ENCODE data around the gene NT5C1A.

The NT5C1A gene

GRCh38 chr1:39689214-39689613 is 17.3 kb upstream of the NT5C1A start:
- DNase-seq: no peak

DNA sequence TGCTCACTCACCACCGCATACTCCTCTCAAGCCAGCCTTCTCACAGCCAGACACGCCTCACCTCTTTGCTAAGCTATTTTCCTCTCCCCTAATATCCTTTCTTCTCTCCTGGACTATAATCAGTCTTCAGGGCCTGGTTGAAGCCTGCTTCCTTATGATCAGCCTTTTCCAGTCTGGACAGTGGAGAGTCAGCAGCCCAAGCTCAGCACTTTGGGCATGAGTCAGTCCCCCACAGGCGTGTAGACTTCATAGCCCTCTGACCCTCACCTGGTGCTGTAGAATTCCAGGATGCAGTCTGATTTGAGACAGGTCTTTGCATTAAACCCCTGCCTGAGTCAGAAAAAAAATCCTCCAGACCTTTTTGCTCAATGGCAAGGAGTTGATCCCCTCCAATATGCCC is 16.8 kb upstream of the NT5C1A start:
- DNase-seq: no peak

GRCh38 chr1:39687243-39687642 is 15.3 kb upstream of the NT5C1A start:
- DNase-seq: no peak

GRCh38 chr1:39685071-39685470 is 13.2 kb upstream of the NT5C1A start:
- DNase-seq: no peak

- no peak for DNase-seq
These were observed 12.4 kb upstream of the NT5C1A start for GRCh38 chr1:39684313-39684664.

DNA sequence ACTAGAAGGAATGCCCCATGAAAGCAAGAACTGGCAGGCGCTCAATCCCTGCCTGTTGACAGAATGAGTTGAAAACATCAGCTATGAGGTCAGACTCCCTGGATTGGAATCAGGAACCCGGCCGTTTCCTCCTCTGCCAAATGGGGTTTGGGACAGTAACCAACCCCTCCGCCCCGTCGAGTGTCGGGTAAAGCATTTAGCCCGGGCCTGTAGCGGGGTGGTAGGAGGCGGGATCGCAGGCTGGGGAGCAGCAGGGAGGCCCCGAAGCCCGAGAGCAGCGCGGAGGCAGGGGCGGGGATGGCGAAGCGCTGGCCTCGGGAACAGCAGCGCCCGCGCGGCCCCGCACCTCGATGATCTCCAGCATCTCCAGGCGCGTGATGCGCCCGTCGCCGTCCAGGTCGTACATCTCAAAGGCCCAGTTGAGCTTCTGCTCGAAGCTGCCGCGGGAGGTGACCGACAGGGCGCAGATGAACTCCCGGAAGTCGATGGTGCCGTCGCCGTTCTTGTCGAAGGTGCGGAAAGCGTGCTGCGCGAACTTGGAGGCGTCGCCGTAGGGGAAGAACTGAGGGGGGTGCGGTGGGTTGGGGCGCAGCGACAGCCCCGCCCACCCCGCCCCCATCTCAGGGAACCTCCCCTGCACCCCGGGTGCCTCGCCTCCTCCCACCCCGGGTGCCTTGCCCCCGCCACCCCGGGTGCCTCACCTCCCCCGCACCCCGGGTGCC is 11.8 kb upstream of the NT5C1A start:
- DNase-seq: no peak

DNA sequence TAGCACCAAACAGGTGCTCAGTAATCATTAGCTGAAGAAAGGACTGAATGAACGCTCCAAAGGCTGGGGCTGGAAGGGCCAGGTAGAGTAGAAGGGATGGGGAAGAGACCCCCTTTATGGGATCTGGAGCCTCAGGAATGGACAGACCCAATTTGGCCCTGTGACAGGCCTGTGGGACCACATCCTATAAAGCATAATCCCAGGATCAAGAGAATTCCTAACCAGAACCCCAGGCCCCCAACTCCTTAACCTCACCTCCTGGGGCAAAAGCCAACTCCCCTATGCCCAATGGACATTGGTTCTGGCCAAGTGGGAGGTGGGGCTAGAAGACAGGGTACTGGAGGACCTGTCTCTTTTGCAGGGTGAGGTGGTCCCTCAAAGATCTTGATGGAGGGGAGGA is 10.1 kb upstream of the NT5C1A start:
- DNase-seq: no peak

- DNase-seq: no peak
These were observed 9.4 kb upstream of the NT5C1A start for GRCh38 chr1:39681294-39681693.

DNA sequence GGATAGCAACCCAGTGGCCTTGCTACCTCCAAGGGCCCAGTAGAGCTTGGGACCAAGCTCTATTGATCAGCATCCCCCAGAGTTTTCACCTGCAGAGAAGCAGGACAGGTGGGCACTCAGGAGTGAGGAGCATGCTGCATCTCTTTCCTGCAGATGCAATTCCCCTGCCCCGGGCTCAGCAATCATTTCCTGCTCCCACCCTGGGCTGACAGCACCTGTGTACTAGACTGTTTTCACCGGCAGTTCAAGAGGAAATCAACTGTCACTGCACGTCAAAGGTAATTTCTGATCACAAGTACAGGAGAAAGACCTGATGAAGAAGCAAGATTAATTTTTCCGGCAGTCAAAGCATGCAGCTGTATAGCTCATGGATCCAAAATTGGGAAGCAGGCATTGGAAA is 8.8 kb upstream of the NT5C1A start:
- no peak for DNase-seq

DNA sequence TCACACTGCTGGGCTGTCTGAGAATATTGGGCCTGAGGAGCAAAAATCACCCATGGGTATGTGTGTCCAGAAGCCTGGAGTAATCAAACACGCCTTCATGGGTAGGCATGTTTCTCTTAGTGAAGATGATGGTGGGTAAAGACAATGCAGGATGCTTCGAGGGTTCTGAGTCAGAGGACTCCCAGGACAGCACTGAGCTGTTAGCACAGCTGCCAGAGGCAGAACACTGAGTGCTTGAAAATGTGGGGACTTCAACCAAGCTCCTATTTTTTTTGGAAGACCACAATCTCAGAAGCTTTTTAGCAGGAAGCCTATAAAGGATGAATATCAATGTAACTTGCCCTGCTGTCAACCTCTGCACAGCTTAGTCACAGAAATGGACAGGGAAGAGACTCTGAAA is 7.9 kb upstream of the NT5C1A start:
- no peak for DNase-seq

GRCh38 chr1:39678889-39679288 is 7.0 kb upstream of the NT5C1A start:
- DNase-seq: no peak

GRCh38 chr1:39677645-39678044 is 5.7 kb upstream of the NT5C1A start:
- no peak for DNase-seq

- DNase-seq: no peak
These were observed 5.1 kb upstream of the NT5C1A start for GRCh38 chr1:39676948-39677548.

DNA sequence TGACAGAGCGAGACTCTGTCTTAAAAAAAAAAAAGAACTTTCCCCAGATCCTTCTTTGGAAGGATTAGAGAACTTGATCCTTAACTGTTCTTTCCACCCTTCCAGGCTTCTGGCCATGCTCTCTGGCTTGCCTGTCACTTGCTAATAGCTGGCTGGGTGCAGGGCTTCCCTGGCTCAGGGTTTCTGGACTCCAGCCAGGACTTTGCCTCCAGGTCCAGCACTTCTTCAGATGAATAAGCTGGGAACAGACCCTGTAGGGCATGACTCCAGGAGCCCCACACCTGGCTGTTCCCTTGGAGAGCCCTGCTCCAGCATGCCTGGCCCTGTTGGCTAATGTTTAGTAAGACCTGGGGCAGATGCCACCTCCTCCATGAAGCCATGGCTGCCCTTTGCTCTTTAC is 3.3 kb upstream of the NT5C1A start:
- DNase-seq: no peak

- DNase-seq: no peak
These were observed 1.3 kb upstream of the NT5C1A start for GRCh38 chr1:39673215-39673614.

- no peak for DNase-seq
These were observed 642 bp upstream of the NT5C1A start for GRCh38 chr1:39672551-39672947.

DNA sequence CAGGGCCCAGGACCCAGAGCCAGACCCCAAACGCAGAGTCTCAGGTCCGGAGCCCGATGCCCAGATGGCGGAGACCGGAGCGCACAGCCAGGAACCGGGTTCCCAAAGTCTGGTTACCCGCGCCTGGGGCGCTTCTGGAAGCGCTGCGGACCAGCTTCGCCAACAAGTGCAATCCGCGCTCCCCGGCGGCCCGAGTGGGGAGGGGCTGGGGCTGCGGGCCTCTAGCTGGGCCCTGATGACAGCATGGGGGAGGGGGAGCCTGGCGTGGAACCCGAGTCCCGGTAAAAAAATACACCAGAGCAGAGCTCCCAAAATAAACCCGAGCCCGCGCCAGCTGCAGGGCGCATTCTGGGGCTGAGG is 494 bp downstream of the NT5C1A start:
- DNase-seq: no peak

GRCh38 chr1:39670689-39671088 is 1.2 kb downstream of the NT5C1A start:
- no peak for DNase-seq

GRCh38 chr1:39668894-39669293 is 3.0 kb downstream of the NT5C1A start:
- no peak for DNase-seq

DNA sequence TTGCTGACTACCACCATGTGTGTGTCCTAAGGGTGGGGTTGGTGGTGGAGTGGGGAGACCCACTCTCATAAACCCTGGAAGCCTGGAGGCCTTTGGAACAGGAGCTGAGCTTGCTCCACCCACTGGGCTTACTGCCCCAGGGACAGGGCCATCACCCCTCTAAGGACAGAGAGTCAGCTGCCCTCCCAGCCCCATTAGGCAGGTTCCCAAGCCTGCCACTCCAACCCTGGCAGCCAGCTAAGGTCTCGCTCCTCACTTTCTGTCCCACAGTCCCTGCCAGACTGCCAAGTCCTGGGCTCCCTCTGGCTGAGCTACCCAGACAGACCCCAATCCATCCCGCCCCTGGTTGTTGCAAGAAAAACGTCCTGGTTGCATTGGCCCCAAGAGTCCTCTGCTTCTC is 3.8 kb downstream of the NT5C1A start:
- DNase-seq: no peak

GRCh38 chr1:39666772-39667171 is 5.1 kb downstream of the NT5C1A start:
- no peak for DNase-seq

DNA sequence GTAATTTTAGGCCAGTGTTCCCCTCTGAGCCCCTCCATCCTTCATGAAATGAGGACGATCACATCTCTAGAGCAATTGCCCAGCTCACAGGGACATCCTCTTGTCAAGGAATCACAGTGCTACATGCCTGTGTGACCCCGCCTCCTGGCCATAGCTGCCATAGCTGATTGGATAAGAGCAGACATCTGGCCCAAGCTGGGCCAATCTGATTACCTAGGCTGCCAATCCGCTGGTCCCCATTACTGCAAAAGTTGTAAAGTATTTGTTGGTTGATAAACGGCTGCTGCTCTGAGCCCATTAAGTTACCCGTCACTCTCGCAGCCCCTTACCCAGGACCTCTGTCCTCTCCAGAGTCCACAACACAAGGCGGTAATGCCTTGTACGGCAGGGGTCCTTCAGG is 8.3 kb downstream of the NT5C1A start:
- DNase-seq: no peak

GRCh38 chr1:39662861-39663260 is 9.0 kb downstream of the NT5C1A start:
- no peak for DNase-seq

DNA sequence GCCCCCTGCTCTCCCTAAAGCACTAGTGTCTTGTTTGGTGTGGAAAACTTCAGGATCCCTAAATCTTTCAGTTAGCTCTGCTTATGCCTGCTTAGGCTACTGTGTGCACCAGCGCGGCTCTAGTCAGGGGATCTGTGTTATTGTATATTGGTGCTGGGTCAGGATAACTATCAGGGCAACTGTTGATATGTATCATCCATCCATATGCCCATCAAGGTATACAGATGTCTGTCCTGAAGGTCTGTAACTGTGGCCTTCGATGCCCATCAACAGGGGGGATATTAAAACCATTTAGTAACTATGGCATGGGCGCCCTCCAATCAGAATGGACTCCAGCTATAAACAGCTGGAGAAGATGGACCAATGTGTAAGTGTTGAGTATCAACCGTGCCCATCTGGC is 12.4 kb downstream of the NT5C1A start:
- no peak for DNase-seq

- DNase-seq: no peak
These were observed 12.8 kb downstream of the NT5C1A start for GRCh38 chr1:39659110-39659509.
